VCaP (cell line): ENCODE measurements around the gene ERCC6.

Experiments
- H3K27ac ChIP-seq: fragments of 450-650 bp; 2 replicates; pipeline ENCODE4 v1.5.1; 2017
- TF ChIP-seq, protein P1 (sequence below): fragments of 450-650 bp; conservative IDR thresholded peaks from 2 replicates; pipeline ENCODE4 v1.5.1; 2017; ENCODE audit warnings: mild to moderate bottlenecking, moderate library complexity

ERCC6 gene

GRCh38 chr10:49538381-49539319 is at the start of gene ERCC6:
TSS of gene ERCC6 (minus strand) at chr10:49539121.
- H3K27ac ChIP-seq = peak within 1 kb of the TSS; percentile 91
- TF ChIP-seq, protein P1, sequence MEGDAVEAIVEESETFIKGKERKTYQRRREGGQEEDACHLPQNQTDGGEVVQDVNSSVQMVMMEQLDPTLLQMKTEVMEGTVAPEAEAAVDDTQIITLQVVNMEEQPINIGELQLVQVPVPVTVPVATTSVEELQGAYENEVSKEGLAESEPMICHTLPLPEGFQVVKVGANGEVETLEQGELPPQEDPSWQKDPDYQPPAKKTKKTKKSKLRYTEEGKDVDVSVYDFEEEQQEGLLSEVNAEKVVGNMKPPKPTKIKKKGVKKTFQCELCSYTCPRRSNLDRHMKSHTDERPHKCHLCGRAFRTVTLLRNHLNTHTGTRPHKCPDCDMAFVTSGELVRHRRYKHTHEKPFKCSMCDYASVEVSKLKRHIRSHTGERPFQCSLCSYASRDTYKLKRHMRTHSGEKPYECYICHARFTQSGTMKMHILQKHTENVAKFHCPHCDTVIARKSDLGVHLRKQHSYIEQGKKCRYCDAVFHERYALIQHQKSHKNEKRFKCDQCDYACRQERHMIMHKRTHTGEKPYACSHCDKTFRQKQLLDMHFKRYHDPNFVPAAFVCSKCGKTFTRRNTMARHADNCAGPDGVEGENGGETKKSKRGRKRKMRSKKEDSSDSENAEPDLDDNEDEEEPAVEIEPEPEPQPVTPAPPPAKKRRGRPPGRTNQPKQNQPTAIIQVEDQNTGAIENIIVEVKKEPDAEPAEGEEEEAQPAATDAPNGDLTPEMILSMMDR = no peak

- TF ChIP-seq, protein P1 = no peak
- no peak overlapping the region for H3K27ac ChIP-seq
Measured at GRCh38 chr10:49587981-49588380, 49.1 kb upstream of the ERCC6 start.

DNA sequence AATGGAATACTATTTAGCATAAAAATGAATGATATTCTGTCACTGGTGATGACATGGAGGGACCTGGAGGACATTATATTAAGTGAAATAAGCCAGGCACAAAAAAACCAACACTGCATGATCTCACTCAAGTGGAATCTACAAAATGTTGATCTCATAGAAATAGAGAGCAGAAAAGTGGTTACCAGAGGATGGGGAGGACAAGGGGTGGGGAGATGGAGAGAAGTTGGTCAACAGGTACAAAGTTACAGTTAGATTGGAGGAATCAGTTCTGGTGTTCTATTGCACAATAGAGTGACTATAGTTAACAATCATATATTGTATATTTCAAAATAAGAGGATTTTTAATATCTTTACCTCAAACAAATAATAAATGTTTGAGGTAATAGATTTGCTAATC is 46.5 kb upstream of the ERCC6 start:
- TF ChIP-seq, protein P1 = no peak
- H3K27ac ChIP-seq = no peak overlapping the region

DNA sequence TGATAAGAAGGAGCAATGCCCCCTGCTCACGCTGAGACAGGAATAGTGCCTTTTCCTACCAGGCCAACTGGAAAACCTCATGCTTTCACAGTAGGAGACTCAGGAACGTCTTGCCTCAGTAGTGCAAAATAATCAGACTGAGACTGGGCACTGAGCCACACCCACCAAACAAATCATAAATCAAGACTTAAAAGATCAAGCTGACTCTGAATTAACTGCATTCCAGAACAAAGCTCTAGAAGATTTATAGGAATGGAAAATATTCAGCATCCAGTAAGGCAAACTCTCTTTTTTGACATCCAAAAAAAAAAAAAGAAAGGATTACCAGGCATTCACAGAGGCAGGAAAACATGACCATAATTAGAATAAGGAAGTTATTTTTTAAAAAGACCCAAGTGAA is 40.7 kb upstream of the ERCC6 start:
- TF ChIP-seq, protein P1 = no peak
- H3K27ac ChIP-seq = no peak overlapping the region

GRCh38 chr10:49578392-49578791 is 39.5 kb upstream of the ERCC6 start:
- H3K27ac ChIP-seq = no peak overlapping the region
- TF ChIP-seq, protein P1 = no peak

- H3K27ac ChIP-seq = no peak overlapping the region
- TF ChIP-seq, protein P1 = no peak
Measured at GRCh38 chr10:49577182-49577925, 38.4 kb upstream of the ERCC6 start.

GRCh38 chr10:49575489-49576072 is 36.7 kb upstream of the ERCC6 start:
- no peak overlapping the region for H3K27ac ChIP-seq
- TF ChIP-seq, protein P1 = no peak
